Mammary epithelial cell (primary cell): ENCODE data around the gene ITGA8.

Experiments used
- CTCF ChIP-seq, 2 donors: IDR thresholded peaks in 1 of 2; conservative IDR thresholded peaks in 1 of 2; 2 replicates each; pipeline ENCODE4 v1.5.1; 2011 to 2012; ENCODE audit warnings: inconsistent platforms in 2 of 2, low read length in 2 of 2, mild to moderate bottlenecking in 2 of 2, control low read depth in 1 of 2, low read depth in 1 of 2; ENCODE audit not compliant: insufficient read depth in 1 of 2; ENCODE audit errors: extremely low read depth in 1 of 2
- EZH2 ChIP-seq: IDR thresholded peaks from 2 replicates; pipeline ENCODE4 v1.6.1; 2012; ENCODE audit warnings: low read length, inconsistent platforms, borderline replicate concordance

GRCh38 chr10:15546606-15547005, 173.1 kb downstream of the ITGA8 start:
- TF ChIP-seq CTCF (conservative IDR thresholded peaks at IDR 0.05 in 1 of 2, IDR thresholded peaks at IDR 0.05 in 1 of 2; ENCODE audit: extremely low read depth in 1 of 2, insufficient read depth in 1 of 2, low read depth in 1 of 2, low read length in 2 of 2): no peak
- TF ChIP-seq EZH2: no peak
